A673 (cell line): Measurements from ENCODE around the gene MCM3AP.

Experiments
- CTCF ChIP-seq: fragments of 300-800, 200-600 bp; sonication (generic); conservative IDR thresholded peaks from 2 replicates; pipeline ENCODE4 v1.5.1; 2017; ENCODE audit warnings: low read depth, mild to moderate bottlenecking, antibody characterized with exemption, low read length, moderate library complexity, mixed read lengths
- EZH2 ChIP-seq: fragments of 200-600 bp; sonication (generic); IDR thresholded peaks from 2 replicates; pipeline ENCODE4 v1.6.1; 2017; ENCODE audit warnings: borderline replicate concordance, low read depth, mild to moderate bottlenecking, mixed read lengths, antibody characterized with exemption, low read length; ENCODE audit not compliant: poor library complexity, severe bottlenecking

- TF ChIP-seq EZH2 = no peak
- TF ChIP-seq CTCF = no peak
These were observed 35.2 kb downstream of the MCM3AP start for GRCh38 chr21:46250146-46250725.
